HG03066 (cell line): Measurements from ENCODE around the gene ZNF614.
"Not testable (repeated sequence)": the region's sequence is repeated elsewhere in the genome, so short reads cannot be mapped to it uniquely, and the experiment has no call there.

ENCODE experiments used
- ATAC-seq: cut with Tn5 transposase; IDR thresholded peaks from one replicate; pipeline ENCODE4 v1.9.1; 2021; ENCODE audit warnings: low read depth; ENCODE audit not compliant: unreplicated experiment

The ZNF614 gene

GRCh38 chr19:51993422-51993821 is 34.8 kb downstream of the ZNF614 start:
- ATAC-seq, result no peak

DNA sequence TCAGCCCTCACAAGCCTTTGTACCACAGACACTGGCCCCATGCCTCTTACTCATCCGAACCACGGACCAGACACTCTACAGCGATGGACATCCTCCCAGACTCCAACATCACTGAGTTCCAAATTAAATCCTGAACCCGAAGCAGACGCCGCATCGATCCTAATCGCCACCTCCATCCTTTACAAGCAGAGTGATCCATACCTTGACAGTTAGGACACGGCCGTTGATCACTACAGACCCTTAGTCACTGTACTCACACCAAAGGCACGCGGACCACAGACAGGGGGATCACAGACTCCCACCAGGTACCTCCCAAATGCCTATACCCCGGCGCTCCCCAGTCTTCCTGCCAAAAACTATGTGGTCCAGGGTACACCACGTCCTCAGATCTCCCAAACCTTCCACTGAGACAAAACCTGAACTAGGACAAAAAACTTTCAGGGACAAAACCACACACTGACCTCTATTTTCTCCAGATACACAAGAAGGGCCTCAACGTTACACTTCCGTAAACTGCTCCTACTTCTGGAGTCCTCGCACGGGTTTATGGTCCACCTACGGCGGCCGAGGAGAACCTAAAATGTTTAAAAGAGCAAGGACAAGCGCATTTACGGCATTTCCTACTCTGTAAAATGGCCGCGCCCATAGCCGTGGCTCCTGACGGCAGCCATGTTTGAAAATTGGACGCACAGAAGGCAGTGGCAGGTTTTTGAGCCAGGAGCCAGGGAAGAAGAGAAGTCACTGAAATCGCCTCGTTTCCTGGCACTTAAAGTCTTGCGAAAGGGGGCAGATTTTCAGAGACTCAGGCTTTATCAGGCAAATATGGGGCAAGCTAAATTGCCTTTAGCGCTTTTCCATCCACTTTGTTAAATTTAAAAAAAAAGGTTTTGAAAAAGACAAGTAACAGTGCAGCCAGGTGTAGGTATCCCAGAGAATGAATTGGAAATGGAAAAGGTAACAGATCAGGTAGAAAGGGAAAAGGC is 41.6 kb downstream of the ZNF614 start, which contains the start of gene ZNF350:
Gene ZNF350 (minus strand): TSS at position 532 of the 983 bp plus-strand sequence. CDS start 12,480 bp downstream, outside the sequence.
- peak; percentile 65 for ATAC-seq

DNA sequence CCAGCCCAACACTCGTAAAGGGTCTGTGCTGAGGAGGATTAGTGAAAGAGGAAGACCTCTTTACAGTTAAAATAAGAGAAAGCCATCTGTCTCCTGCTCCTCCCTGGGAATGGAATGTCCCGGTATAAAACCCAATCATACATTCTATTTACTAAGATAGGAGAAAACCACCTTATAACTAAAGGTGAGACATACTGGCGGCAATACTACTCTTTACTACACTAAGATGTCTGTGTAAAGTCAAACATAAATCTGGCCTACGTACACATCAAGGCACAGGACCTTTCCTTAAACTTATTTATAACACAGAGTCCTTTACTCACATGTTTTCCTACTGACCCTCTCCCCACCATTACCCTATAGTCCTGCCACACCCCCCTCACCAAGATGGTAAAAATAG is 44.8 kb downstream of the ZNF614 start:
- no peak for ATAC-seq

DNA sequence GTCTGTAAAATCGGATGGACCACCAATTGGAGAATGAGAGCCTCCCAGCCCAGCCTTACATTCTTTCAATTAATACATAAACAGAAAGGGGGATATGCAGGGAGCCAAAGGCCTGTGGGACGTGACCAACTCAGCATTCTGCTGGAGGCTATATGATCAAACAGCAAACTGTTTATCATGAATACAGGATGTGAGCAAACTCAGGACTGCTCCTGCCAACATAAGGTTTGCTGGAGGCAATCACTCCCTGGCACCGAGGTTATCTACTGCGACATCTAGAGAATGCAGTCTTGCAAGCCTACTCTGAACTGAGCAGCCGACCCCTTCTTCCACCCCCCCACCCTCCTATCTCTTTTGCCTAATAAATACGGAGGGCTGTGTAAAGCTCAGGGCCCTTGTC is 47.3 kb downstream of the ZNF614 start:
- ATAC-seq, result not testable (repeated sequence)

DNA sequence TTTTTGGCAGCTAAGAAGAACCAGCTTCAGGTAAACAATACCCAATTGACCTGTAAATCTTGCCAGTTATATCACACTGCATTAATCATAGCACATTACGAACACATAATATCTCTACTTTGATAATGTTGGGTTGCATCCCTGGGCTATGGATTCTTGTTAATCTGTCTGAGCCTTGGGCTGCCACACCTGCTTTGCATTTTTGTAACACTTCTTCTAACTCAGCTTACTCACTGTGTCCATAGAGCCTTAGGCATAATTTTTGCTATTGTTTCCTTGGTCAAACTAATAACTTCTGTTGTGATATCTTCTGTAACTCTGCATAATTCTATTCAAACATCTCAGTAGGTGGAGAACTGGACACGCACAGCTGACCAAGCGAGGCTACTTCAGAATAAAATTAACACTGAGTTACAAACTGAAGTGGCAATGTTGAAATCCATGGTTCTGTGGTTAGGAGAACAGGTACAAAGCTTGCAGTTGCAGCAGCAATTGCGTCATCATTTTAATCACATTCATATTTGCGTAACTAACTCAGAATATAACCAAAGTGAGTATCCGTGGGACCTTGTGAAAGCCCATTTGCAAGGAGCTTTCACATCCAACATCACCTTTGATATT is 48.0 kb downstream of the ZNF614 start:
- no peak for ATAC-seq

DNA sequence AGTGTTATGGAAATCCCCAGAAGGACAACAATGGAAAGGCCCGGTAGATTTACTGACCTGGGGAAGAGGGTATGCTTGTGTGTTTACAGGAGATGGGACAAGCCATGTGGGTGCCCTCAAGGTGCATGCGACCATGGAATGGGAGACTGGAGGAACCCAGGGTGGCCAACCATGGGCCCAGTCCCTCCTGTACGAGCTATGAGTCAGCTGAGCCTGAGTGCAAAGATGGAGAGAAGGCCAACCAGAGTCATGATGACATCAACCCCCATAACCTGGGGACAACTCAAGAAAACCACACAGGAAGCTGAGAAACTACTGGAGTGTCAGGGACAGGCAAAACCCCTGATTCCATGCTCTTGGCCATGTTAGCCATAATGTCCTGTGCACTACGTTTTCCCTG is 49.3 kb downstream of the ZNF614 start:
- ATAC-seq, result no peak

- no peak for ATAC-seq
Observed at GRCh38 chr19:51977346-51977745, 50.8 kb downstream of the ZNF614 start.

DNA sequence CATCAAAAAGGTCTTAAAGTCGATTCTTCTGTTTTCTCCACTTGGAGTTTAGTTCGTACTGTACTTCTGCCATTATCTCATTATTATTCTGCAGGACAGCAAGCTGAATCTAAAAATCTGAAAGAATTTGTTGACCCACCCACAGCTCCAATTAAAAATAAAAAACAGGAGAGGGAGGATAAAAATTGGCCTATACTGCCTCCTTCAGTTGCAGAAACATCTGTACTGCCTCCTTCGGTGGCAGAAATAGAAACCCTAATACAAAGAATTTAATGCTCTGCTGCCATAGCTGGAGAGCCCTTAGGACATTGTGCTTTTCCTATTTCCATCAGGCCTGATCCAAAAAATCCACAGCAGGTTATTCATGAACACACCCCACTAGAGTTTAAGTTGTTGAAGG is 51.3 kb downstream of the ZNF614 start:
- ATAC-seq, result no peak

- ATAC-seq, result not testable (repeated sequence)
Observed at GRCh38 chr19:51975787-51976186, 52.4 kb downstream of the ZNF614 start.

- no peak for ATAC-seq
Observed at GRCh38 chr19:51971624-51972023, 56.6 kb downstream of the ZNF614 start.

- ATAC-seq, result no peak
Observed at GRCh38 chr19:51970718-51971117, 57.5 kb downstream of the ZNF614 start.

- ATAC-seq, result no peak
Observed at GRCh38 chr19:51965583-51965982, 62.6 kb downstream of the ZNF614 start.
